Keratinocyte (primary cell): Measurements from ENCODE around the gene STK24.

ENCODE experiments used
- CTCF ChIP-seq, 3 experiments: IDR thresholded peaks in 1 of 3; conservative IDR thresholded peaks in 1 of 3; optimal IDR thresholded peaks in 1 of 3; 2 replicates in 2 of 3; 3 replicates in 1 of 3; pipeline versions ENCODE3 to v1.5.1; 2011; ENCODE audit warnings: low read length in 3 of 3, mild to moderate bottlenecking in 3 of 3, moderate library complexity in 2 of 3, control low read depth in 1 of 3, inconsistent platforms in 1 of 3; ENCODE audit not compliant: insufficient read depth in 2 of 3; ENCODE audit errors: extremely low read depth in 1 of 3
- EZH2 ChIP-seq: IDR thresholded peaks from one replicate; pipeline ENCODE4 v1.6.1; 2012; ENCODE audit warnings: inconsistent platforms, mild to moderate bottlenecking, low read length, moderate library complexity

GRCh38 chr13:98466634-98467236, 110.2 kb downstream of the STK24 start:
- TF ChIP-seq CTCF (optimal IDR thresholded peaks at IDR 0.05 in 1 of 3, IDR thresholded peaks at IDR 0.05 in 1 of 3, conservative IDR thresholded peaks at IDR 0.05 in 1 of 3; ENCODE audit: extremely low read depth in 1 of 3, insufficient read depth in 2 of 3, low read length in 3 of 3) (peak; percentile 67 to 77 (median 71)), EZH2 (no peak)
